OCI-LY7 (cell line): Measurements from ENCODE around the gene MVK. TPM values are rescaled to one million over a fixed set of nuclear protein-coding genes. Genes with fewer than 3 reads are reported as not detected.

Source experiments
- BruUV-seq: library from RNA; stranded (reverse); fragments of 400-500 nt; replicated peaks from 2 replicates; lab custom pipeline; 2021; lab: Mats Ljungman, UMichigan
- CTCF ChIA-PET: fragments of 300-600 bp; sonication (Branson Sonifier 250); formaldehyde crosslinking; loops from one replicate; lab custom pipeline; 2022; ENCODE audit warnings: antibody characterized with exemption; ENCODE audit not compliant: unreplicated experiment; lab: Charles Lee
- POLR2A ChIA-PET: fragments of 300-600 bp; sonication (Branson Sonifier 250); formaldehyde crosslinking; loops from one replicate; lab custom pipeline; 2022; ENCODE audit warnings: antibody characterized with exemption; lab: Charles Lee
- DNase-seq: peaks from one replicate; pipeline ENCODE4 v3.0.0-alpha.2; 2015; ENCODE audit warnings: low spot score
- H2AFZ ChIP-seq: fragments of 200-600 bp; sonication (generic), shearing (Covaris generic); 2 replicates; pipeline ENCODE4 v1.6.1; 2014; ENCODE audit warnings: mild to moderate bottlenecking, antibody characterized with exemption, low read length, moderate library complexity
- H3K27ac ChIP-seq: fragments of 200-600 bp; sonication (generic); 2 replicates; pipeline ENCODE4 v1.5.1; 2014; ENCODE audit warnings: mixed run types, low read depth, mild to moderate bottlenecking, moderate library complexity, low read length, inconsistent platforms; ENCODE audit not compliant: poor library complexity, severe bottlenecking
- H3K36me3 ChIP-seq: fragments of 200-600 bp; sonication (generic); 2 replicates; pipeline ENCODE4 v1.6.1; 2014; ENCODE audit warnings: mild to moderate bottlenecking, antibody characterized with exemption, low read length, moderate library complexity, mixed read lengths; ENCODE audit not compliant: insufficient read depth
- H3K4me1 ChIP-seq: fragments of 200-600 bp; sonication (generic); 2 replicates; pipeline ENCODE4 v1.5.1; 2014; ENCODE audit warnings: mild to moderate bottlenecking, low read length; ENCODE audit not compliant: insufficient read depth, poor library complexity, severe bottlenecking
- H3K4me2 ChIP-seq: fragments of 200-600 bp; sonication (generic); 2 replicates; pipeline ENCODE4 v1.6.1; 2014; ENCODE audit warnings: mild to moderate bottlenecking, low read length
- H3K4me3 ChIP-seq: fragments of 200-600 bp; sonication (generic); 2 replicates; pipeline ENCODE4 v1.5.1; 2014; ENCODE audit warnings: mild to moderate bottlenecking, low read depth, low read length; ENCODE audit not compliant: poor library complexity, severe bottlenecking
- H3K79me2 ChIP-seq: fragments of 200-600 bp; sonication (generic); 2 replicates; pipeline ENCODE4 v1.6.1; 2016; ENCODE audit warnings: low read depth, mild to moderate bottlenecking, low read length, moderate library complexity, mixed read lengths; ENCODE audit not compliant: insufficient read depth
- H3K9me2 ChIP-seq: fragments of 200-600 bp; sonication (generic); 2 replicates; pipeline ENCODE4 v1.6.1; 2016; ENCODE audit warnings: mild to moderate bottlenecking, low read length, mixed read lengths; ENCODE audit not compliant: insufficient read depth
- H3K9me3 ChIP-seq: fragments of 200-600 bp; sonication (generic); 2 replicates; pipeline ENCODE4 v1.6.1; 2014; ENCODE audit warnings: mild to moderate bottlenecking, mixed run types, low read length, mixed read lengths
- H4K20me1 ChIP-seq: fragments of 200-600 bp; sonication (generic); 2 replicates; pipeline ENCODE4 v1.6.1; 2014; ENCODE audit warnings: mild to moderate bottlenecking, antibody characterized with exemption, low read length, moderate library complexity, mixed read lengths; ENCODE audit not compliant: insufficient read depth
- CTCF ChIP-seq: fragments of 200-600 bp; sonication (generic); conservative IDR thresholded peaks from 2 replicates; pipeline ENCODE4 v1.5.1; 2014; ENCODE audit warnings: mild to moderate bottlenecking, antibody characterized with exemption, low read length, moderate library complexity, mixed read lengths
- EZH2phosphoT487 ChIP-seq: fragments of 200-600 bp; sonication (generic); IDR thresholded peaks from 2 replicates; pipeline ENCODE4 v1.6.1; 2018; ENCODE audit warnings: low read depth, borderline replicate concordance, mild to moderate bottlenecking, mixed run types, antibody characterized with exemption, low read length, moderate library complexity, mixed read lengths
- intact Hi-C: fragments of 100-400 bp; cut with micrococcal nuclease; formaldehyde crosslinking; loops from one replicate; pipeline ENCODE4 v1.10.0; 2022; ENCODE audit not compliant: unreplicated experiment
- total RNA-seq, 2 experiments: library from RNA; depleted of rRNA in 1 of 2; stranded (reverse); fragments of >200 nt in 1 of 2; shearing (Covaris generic) in 1 of 2; gene quantifications; 2 replicates each; pipeline ENCODE4 v1.2.3, GENCODE V29; 2014 to 2022

Gene MVK
- total RNA-seq, 2 experiments from 2014 or later, result 27.0 to 47.4 TPM

GRCh38 chr12:109590566-109590965 is 17.0 kb downstream of the MVK start:
- no peak for DNase-seq
- Histone ChIP-seq H3K36me3 (no peaks in the 10 kb centered on the region; the same call in 1 of the 2 replicates), H2AFZ (no peak overlapping the region), H3K9me2 (no peaks in the 10 kb centered on the region), H3K4me2 (no peak overlapping the region), H3K4me1 (no peaks in the 10 kb centered on the region), H4K20me1 (no peaks in the 10 kb centered on the region), H3K79me2 (no peaks in the 10 kb centered on the region), H3K4me3 (no peak overlapping the region), H3K9me3 (no peaks in the 10 kb centered on the region), H3K27ac (no peak overlapping the region)
- TF ChIP-seq EZH2phosphoT487 (no peak), CTCF (no peak)
- no TSS peak for BruUV-seq
- ChIA-PET POLR2A (interaction anchor here (1.0 kb wide), 1 partner anchor 18 kb away, joined by 3 read pairs; no protein-coding TSS in a partner anchor), CTCF (no interaction called here)
- intact Hi-C loops, result no loop called here

GRCh38 chr12:109591041-109591440 is 17.4 kb downstream of the MVK start:
- Histone ChIP-seq H3K36me3 (no peaks in the 10 kb centered on the region; the same call in 1 of the 2 replicates), H2AFZ (no peak overlapping the region), H3K79me2 (no peaks in the 10 kb centered on the region), H3K9me2 (no peaks in the 10 kb centered on the region), H3K27ac (no peak overlapping the region), H3K4me1 (no peaks in the 10 kb centered on the region), H3K9me3 (no peaks in the 10 kb centered on the region), H3K4me3 (no peak overlapping the region), H3K4me2 (no peak overlapping the region), H4K20me1 (no peaks in the 10 kb centered on the region)
- BruUV-seq, result no TSS peak
- ChIA-PET CTCF (no interaction called here), POLR2A (interaction anchor here (1.0 kb wide), 1 partner anchor 19 kb away, joined by 3 read pairs; no protein-coding TSS in a partner anchor)
- TF ChIP-seq CTCF (no peak), EZH2phosphoT487 (no peak)
- DNase-seq, result no peak
- intact Hi-C loops, result no loop called here

GRCh38 chr12:109592195-109592904 is 18.8 kb downstream of the MVK start:
- intact Hi-C loops, result no loop called here
- Histone ChIP-seq H3K36me3 (no peaks in the 10 kb centered on the region), H3K27ac (no peak overlapping the region), H2AFZ (no peak overlapping the region), H4K20me1 (no peaks in the 10 kb centered on the region), H3K4me1 (no peaks in the 10 kb centered on the region), H3K4me3 (no peak overlapping the region), H3K4me2 (no peak overlapping the region), H3K79me2 (no peaks in the 10 kb centered on the region), H3K9me3 (no peaks in the 10 kb centered on the region), H3K9me2 (no peaks in the 10 kb centered on the region)
- BruUV-seq, result no TSS peak
- no peak for DNase-seq
- POLR2A ChIA-PET, result no interaction called here
- CTCF ChIA-PET, result no interaction called here
- TF ChIP-seq CTCF (no peak), EZH2phosphoT487 (no peak)
